ENCODE measurements around the gene HAPLN3.

- TF ChIP-seq CTCF (IDR thresholded peaks at IDR 0.05) (no peak), POLR2A (IDR thresholded peaks at IDR 0.05) (no peak)
Measured at GRCh38 chr15:88830016-88830415, 65.3 kb downstream of the HAPLN3 start.
